GM04503 (cell line): Measurements from ENCODE around the gene IGF2BP1.
"Not testable (repeated sequence)": the region's sequence is repeated elsewhere in the genome, so short reads cannot be mapped to it uniquely, and the experiment has no call there.

ENCODE experiments used
- DNase-seq: peaks from one replicate; pipeline ENCODE4 v3.0.0-alpha.2; 2012; ENCODE audit warnings: low read depth

The IGF2BP1 gene

GRCh38 chr17:49020609-49021008, 23.4 kb downstream of the IGF2BP1 start:
- DNase-seq, result no peak

- DNase-seq, result no peak
Measured at GRCh38 chr17:49021095-49021767, 24.0 kb downstream of the IGF2BP1 start.

DNA sequence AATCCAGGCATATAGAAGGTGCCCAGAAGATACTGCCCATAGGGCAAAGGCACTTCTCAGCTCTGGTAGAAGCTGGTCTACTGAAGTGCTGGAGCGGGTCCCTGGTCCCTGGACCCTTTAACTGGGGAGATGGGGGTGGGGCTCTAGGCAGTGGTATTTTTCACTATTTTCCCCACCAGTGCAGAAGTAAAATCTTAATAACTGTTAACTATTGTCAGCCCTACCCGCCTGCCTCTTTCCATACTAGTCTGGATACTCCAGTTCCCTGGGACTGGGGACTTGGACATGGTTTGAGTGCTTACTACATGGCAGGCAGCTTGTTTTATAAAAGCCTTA, 24.6 kb downstream of the IGF2BP1 start:
- no peak for DNase-seq

GRCh38 chr17:49022391-49022941, 25.3 kb downstream of the IGF2BP1 start:
- no peak for DNase-seq

GRCh38 chr17:49024523-49024922, 27.3 kb downstream of the IGF2BP1 start:
- DNase-seq, result no peak

DNA sequence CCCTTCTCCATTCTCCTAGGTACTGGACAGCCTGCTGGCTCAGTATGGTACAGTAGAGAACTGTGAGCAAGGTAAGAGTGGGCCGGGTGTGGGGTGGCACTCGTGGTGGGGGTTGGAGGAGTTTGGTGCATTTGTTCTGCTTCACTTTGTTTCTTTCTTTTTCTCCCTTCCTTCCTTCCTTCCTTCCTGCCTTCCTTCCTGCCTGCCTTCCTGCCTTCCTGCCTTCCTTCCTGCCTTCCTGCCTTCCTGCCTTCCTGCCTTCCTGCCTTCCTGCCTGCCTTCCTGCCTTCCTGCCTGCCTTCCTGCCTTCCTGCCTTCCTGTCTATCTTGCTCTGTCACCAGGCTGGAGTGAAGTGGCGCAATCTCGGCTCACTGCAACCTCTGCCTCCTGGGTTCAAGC, 29.3 kb downstream of the IGF2BP1 start:
- DNase-seq, result not testable (repeated sequence)

- no peak for DNase-seq
Measured at GRCh38 chr17:49028271-49028670, 31.1 kb downstream of the IGF2BP1 start.

DNA sequence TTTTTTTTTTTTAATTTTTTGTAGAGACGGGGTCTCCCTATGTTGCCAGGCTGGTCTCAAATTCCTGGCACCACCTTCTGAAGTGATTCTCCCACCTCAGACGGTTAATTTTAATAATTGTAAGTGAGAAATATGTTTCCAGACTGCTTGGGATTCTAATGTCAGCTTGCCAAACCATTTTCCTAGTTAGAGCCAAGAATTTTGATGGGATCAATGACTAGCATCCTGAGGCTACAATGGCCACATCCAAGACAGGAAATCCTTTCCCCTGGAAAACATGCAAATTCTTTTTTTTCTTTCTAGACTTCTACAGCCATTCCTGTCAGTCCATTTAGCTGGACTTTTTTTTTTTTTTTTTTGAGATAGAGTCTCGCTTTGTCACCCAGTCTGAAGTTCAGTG, 32.6 kb downstream of the IGF2BP1 start:
- DNase-seq, result no peak

DNA sequence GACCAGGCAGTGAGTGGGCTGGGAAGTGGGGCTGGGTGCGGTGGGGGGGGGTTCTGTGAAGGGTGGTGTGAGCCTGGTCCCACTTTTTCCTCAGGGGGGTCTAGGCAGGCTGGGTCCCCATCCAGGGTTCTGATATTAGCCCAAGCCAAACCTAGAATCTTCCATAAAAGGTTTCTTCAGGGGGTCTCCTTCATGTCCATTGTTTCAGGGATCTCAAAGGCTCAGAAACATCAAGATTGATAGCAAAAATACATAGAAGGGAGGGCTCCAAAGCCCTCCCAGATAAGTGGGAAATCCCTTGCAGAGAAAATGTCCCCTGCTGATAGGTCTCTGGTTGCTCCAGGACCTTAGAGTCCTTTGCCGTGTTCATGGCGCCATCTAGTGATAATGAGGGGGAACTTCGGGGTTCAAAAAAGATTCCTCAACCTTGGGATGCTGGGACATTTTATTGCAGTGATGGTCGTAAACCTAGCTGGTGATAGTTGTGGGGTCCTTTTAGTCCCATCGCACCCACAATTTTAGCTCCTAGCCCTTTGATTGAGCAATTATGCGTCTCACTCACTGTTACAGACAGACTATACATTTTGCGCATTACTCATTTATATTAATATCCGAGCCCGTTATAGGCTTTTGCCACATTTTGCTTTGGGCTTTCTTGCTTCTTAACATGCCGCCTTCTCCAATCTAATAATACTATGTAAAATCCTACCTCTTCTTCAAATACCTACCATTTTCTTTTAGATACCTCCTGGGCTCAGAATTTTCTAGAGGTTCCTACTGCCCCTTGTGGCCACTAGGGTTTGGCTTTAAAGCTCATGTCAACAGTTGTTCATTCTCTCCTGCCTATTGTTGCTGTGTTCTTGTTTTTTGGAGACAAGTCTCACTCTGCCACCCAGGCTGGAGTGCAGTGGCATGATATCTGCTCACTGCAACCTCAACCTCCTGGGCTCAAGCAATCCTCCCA, 35.1 kb downstream of the IGF2BP1 start:
- DNase-seq, result peak; percentile 41

- DNase-seq, result no peak
Measured at GRCh38 chr17:49035470-49036269, 38.5 kb downstream of the IGF2BP1 start.

GRCh38 chr17:49036270-49036626, 39.1 kb downstream of the IGF2BP1 start:
- no peak for DNase-seq

- DNase-seq, result no peak
Measured at GRCh38 chr17:49038138-49038537, 41.0 kb downstream of the IGF2BP1 start.

DNA sequence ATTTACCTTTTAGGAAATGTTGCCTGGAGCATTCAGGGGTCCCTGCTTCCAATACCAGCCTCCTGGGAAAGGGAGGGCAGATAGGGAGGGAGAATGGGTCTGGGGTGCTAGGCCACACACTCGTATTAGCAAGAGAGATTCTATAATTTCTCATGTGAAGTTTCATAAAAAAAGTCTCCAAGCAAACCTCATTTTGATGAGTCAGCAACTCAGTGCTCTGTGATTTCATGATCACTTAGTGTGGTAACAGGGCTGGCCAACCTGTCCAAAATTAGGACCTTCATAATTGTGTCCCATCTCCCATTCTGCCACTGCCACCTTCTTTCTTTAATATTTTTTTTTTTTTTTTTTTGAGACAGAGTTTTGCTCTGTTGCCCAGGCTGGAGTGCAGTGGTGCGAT, 41.4 kb downstream of the IGF2BP1 start:
- DNase-seq, result no peak

DNA sequence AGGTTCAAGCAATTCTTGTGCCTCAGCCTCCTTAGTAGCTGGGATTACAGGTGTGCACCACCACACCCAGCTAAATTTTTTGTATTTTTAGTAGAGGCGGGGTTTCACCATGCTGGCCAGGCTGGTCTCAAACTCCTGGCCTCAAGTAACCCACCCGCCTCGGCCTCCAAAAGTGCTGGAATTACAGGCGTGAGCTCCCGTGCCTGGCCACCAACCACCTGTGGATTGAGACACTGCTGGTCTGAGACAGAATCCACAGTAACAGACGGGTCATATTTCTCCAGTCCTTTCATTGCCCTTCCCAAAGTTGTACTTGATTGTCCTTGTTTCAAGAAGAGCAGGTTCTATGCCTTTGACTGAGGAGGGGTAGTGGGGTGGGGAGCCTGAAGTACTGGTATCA, 42.3 kb downstream of the IGF2BP1 start:
- not testable (repeated sequence) for DNase-seq

- no peak for DNase-seq
Measured at GRCh38 chr17:49041527-49041926, 44.3 kb downstream of the IGF2BP1 start.

GRCh38 chr17:49045376-49045775, 48.2 kb downstream of the IGF2BP1 start:
- DNase-seq, result no peak

- no peak for DNase-seq
Measured at GRCh38 chr17:49046912-49047311, 49.7 kb downstream of the IGF2BP1 start.

DNA sequence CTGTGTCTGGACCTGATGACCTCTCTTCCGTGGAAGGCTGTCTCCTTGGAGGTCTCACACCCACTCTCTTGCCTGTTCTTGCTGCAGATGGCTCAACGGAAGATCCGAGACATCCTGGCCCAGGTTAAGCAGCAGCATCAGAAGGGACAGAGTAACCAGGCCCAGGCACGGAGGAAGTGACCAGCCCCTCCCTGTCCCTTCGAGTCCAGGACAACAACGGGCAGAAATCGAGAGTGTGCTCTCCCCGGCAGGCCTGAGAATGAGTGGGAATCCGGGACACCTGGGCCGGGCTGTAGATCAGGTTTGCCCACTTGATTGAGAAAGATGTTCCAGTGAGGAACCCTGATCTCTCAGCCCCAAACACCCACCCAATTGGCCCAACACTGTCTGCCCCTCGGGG, 52.1 kb downstream of the IGF2BP1 start:
- no peak for DNase-seq

GRCh38 chr17:49050611-49051010, 53.4 kb downstream of the IGF2BP1 start:
- no peak for DNase-seq

DNA sequence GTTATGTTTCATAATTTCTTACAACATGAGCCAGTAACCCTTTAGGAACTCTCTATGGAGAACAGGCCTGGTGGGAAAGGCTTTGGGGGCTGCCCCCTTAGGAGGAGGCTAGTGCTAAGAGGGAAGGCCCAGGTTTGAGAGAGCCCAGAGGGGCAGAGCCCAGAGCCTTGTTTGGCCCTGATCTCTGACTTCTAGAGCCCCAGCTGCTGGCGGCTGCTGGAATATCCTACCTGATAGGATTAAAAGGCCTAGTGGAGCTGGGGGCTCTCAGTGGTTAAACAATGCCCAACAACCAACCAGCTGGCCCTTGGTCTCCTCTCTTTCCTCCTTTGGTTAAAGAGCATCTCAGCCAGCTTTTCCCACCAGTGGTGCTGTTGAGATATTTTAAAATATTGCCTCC, 54.1 kb downstream of the IGF2BP1 start:
- DNase-seq, result no peak

- DNase-seq, result no peak
Measured at GRCh38 chr17:49053171-49053829, 56.1 kb downstream of the IGF2BP1 start.
